ENCODE data around the gene TRDMT1. TPM values are rescaled to one million over a fixed set of nuclear protein-coding genes. Genes with fewer than 3 reads are reported as not detected.
A peak's percentile ranks its signal among the peaks of the same experiment; 100 is the strongest.

The TRDMT1 gene
- polyA plus RNA-seq, 3 donors = 3.1 to 6.6 (median 5.0) TPM

DNA sequence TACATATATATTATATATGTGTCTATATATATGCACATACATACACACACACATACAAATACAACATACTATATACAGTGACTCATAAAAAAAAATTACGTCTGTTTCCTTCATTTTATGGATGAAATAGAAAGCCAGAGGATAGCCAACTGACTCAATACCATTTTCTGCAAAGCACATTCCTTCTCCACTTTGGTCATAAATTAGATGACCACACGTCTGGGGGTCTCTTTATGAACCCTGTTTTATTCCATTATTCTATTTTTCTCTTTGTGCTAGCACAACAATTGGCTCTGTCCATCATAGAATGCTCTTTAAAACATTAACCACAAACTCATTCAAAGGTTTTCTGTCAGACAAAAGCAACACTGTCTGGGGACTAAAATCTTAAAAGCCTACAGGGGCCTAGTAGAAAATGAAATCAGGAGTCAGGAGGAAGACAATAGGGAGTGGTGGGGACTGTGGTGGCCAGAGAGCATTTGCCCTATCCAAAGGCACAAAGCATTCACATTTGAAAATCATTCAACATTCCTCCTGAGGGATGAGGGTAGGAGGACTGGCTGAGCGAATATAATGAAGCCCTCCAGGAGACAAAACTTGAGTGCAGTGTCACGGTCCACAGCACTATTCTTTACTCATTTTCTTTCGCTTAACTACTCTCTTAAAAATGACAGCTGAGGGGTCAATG, 76.1 kb downstream of the TRDMT1 start:
- intact Hi-C loops (cut with micrococcal nuclease) = loop anchor here in 1 of 2 donors (10.0 kb wide), 1 partner anchor 69 kb away; no protein-coding TSS in a partner anchor
- Histone ChIP-seq H2AFZ (ENCODE audit: insufficient read depth, low read depth, low read length, poor library complexity, severe bottlenecking) (no peak overlapping the region), H3K4me2 (replicated peaks; ENCODE audit: extremely low read depth, low read length, poor library complexity, severe bottlenecking) (no peak overlapping the region), H3K79me2 (ENCODE audit: insufficient read depth, low read length) (no peaks in the 10 kb centered on the region), H3K36me3 (replicated peaks in 1 of 2; ENCODE audit: control insufficient read depth in 1 of 2, insufficient read depth in 2 of 2, low read length in 2 of 2) (no peaks in the 10 kb centered on the region), H3K4me1 (ENCODE audit: control insufficient read depth in 1 of 2, insufficient read depth in 2 of 2, low read length in 2 of 2) (peaks cover 21 to 24% of the 10 kb centered on the region in 2 donors), H3K27me3 (ENCODE audit: control insufficient read depth in 2 of 2, insufficient read depth in 2 of 2, low read length in 2 of 2) (no peaks in the 10 kb centered on the region), H4K20me1 (ENCODE audit: insufficient read depth, low read length) (no peaks in the 10 kb centered on the region), H3K9me3 (replicated peaks in 1 of 2; ENCODE audit: control insufficient read depth in 1 of 2, insufficient read depth in 1 of 2, low read length in 2 of 2) (no peaks in the 10 kb centered on the region), H3K9ac (ENCODE audit: insufficient read depth, low read length, poor library complexity, severe bottlenecking) (no peak overlapping the region), H3K27ac (ENCODE audit: low read depth in 1 of 2, low read length in 2 of 2) (no peak overlapping the region), H3K4me3 (replicated peaks in 1 of 3; ENCODE audit: low read depth in 2 of 3, low read length in 3 of 3) (no peak overlapping the region)
- WGBS (ENCODE audit: insufficient coverage) = 88% methylated on average over 1 of the region's 5 CpGs
- Mint-ChIP-seq H3K27ac (peak overlapping the region in 1 of 7 donors; percentile 36), H3K9me3 (no peaks in the 10 kb centered on the region), H3K4me1 (peaks cover 23% of the 10 kb centered on the region), H3K4me3 (no peak overlapping the region), H3K36me3 (no peaks in the 10 kb centered on the region), H3K27me3 (ENCODE audit: low read depth in 3 of 3) (peaks cover 1 to 3% (median 2%) of the 10 kb centered on the region in 3 donors)
- no peak for DNase-seq
- TF ChIP-seq, protein P1, sequence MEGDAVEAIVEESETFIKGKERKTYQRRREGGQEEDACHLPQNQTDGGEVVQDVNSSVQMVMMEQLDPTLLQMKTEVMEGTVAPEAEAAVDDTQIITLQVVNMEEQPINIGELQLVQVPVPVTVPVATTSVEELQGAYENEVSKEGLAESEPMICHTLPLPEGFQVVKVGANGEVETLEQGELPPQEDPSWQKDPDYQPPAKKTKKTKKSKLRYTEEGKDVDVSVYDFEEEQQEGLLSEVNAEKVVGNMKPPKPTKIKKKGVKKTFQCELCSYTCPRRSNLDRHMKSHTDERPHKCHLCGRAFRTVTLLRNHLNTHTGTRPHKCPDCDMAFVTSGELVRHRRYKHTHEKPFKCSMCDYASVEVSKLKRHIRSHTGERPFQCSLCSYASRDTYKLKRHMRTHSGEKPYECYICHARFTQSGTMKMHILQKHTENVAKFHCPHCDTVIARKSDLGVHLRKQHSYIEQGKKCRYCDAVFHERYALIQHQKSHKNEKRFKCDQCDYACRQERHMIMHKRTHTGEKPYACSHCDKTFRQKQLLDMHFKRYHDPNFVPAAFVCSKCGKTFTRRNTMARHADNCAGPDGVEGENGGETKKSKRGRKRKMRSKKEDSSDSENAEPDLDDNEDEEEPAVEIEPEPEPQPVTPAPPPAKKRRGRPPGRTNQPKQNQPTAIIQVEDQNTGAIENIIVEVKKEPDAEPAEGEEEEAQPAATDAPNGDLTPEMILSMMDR (IDR thresholded peaks at IDR 0.05) = no peak

DNA sequence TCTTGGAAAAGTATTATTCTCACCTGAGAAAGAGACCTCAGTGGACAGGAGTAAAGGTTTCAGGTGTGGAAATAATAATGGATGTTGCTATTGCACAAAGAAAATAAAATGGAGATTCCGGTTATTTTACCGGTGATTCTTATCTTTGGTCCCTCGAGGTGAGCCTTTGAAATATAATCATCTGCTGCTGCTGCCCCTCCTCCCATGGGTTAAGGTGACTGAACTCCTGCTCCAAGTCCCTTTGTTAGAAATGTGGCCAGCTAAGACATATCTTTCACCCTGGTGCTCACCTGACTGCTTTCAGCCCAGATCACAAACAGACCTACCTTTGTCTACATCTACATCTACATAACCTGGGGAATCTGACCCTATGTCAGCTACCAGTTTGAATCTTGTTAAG, 77.5 kb downstream of the TRDMT1 start:
- no peaks in the 10 kb centered on the region for H4K20me1 ChIP-seq (ENCODE audit: insufficient read depth, low read length)
- H3K4me1 ChIP-seq (ENCODE audit: control insufficient read depth in 1 of 2, insufficient read depth in 2 of 2, low read length in 2 of 2) = peaks cover 21 to 25% of the 10 kb centered on the region in 2 donors
- H3K36me3 ChIP-seq (replicated peaks in 1 of 2; ENCODE audit: control insufficient read depth in 1 of 2, insufficient read depth in 2 of 2, low read length in 2 of 2) = no peaks in the 10 kb centered on the region
- H3K4me3 ChIP-seq (replicated peaks in 1 of 3; ENCODE audit: low read depth in 2 of 3, low read length in 3 of 3) = no peak overlapping the region
- H2AFZ ChIP-seq (ENCODE audit: insufficient read depth, low read depth, low read length, poor library complexity, severe bottlenecking) = no peak overlapping the region
- no peak for DNase-seq
- Mint-ChIP-seq H3K4me1 (peaks cover 23% of the 10 kb centered on the region), H3K4me3 (no peak overlapping the region), H3K27me3 (ENCODE audit: low read depth in 3 of 3) (peaks cover 2 to 3% (median 3%) of the 10 kb centered on the region in 3 donors), H3K9me3 (no peaks in the 10 kb centered on the region), H3K36me3 (no peaks in the 10 kb centered on the region), H3K27ac (no peak overlapping the region)
- WGBS (ENCODE audit: insufficient coverage) = no CpG with 5 or more reads among the region's 3 CpGs
- H3K79me2 ChIP-seq (ENCODE audit: insufficient read depth, low read length) = no peaks in the 10 kb centered on the region
- intact Hi-C loops (cut with micrococcal nuclease) = loop anchor here in 1 of 2 donors (10.0 kb wide), 1 partner anchor 71 kb away; no protein-coding TSS in a partner anchor
- H3K9me3 ChIP-seq (replicated peaks in 1 of 2; ENCODE audit: control insufficient read depth in 1 of 2, insufficient read depth in 1 of 2, low read length in 2 of 2) = no peaks in the 10 kb centered on the region
- no peaks in the 10 kb centered on the region for H3K27me3 ChIP-seq (ENCODE audit: control insufficient read depth in 2 of 2, insufficient read depth in 2 of 2, low read length in 2 of 2)
- no peak overlapping the region for H3K9ac ChIP-seq (ENCODE audit: insufficient read depth, low read length, poor library complexity, severe bottlenecking)
- TF ChIP-seq, protein P1 (IDR thresholded peaks at IDR 0.05) = no peak
- no peak overlapping the region for H3K4me2 ChIP-seq (replicated peaks; ENCODE audit: extremely low read depth, low read length, poor library complexity, severe bottlenecking)
- H3K27ac ChIP-seq (ENCODE audit: low read depth in 1 of 2, low read length in 2 of 2) = no peak overlapping the region
